Neural progenitor cell (in vitro differentiated cells): ENCODE results near the gene USP31. TPM values are rescaled to one million over a fixed set of nuclear protein-coding genes. Genes with fewer than 3 reads are reported as not detected.

ENCODE experiments used
- DNase-seq: peaks from one replicate; pipeline ENCODE4 v3.0.0-alpha.2; 2016; ENCODE audit warnings: low spot score
- H2AFZ ChIP-seq: fragments of 200-600 bp; sonication (generic); replicated peaks from 2 replicates; pipeline ENCODE4 v1.6.1; 2016; ENCODE audit warnings: antibody characterized with exemption
- H3F3A ChIP-seq: fragments of 200-600 bp; sonication (generic); 2 replicates; pipeline ENCODE4 v1.6.1; 2016; ENCODE audit warnings: antibody characterized with exemption, low read depth
- H3K27ac ChIP-seq: fragments of 200-600 bp; sonication (generic); 2 replicates; pipeline ENCODE4 v1.5.1; 2016; ENCODE audit warnings: mild to moderate bottlenecking
- H3K27me3 ChIP-seq: fragments of 200-600 bp; sonication (generic); 2 replicates; pipeline ENCODE4 v1.6.1; 2016; ENCODE audit warnings: mild to moderate bottlenecking, moderate library complexity
- H3K36me3 ChIP-seq: fragments of 200-600 bp; sonication (generic); 2 replicates; pipeline ENCODE4 v1.5.1; 2016
- H3K4me1 ChIP-seq: fragments of 200-600 bp; sonication (generic); 2 replicates; pipeline ENCODE4 v1.6.1; 2016; ENCODE audit warnings: mixed run types
- H3K4me2 ChIP-seq: fragments of 200-600 bp; sonication (generic); 2 replicates; pipeline ENCODE4 v1.6.1; 2016
- H3K4me3 ChIP-seq: fragments of 200-600 bp; sonication (generic); 2 replicates; pipeline ENCODE4 v1.5.1; 2016
- H3K79me2 ChIP-seq: fragments of 200-600 bp; sonication (generic); 2 replicates; pipeline ENCODE4 v1.6.1; 2016; ENCODE audit warnings: low read depth
- H3K9ac ChIP-seq: fragments of 200-600 bp; sonication (generic); 2 replicates; pipeline ENCODE4 v1.6.1; 2016
- H3K9me3 ChIP-seq: fragments of 200-600 bp; sonication (generic); 2 replicates; pipeline ENCODE4 v1.5.1; 2016; ENCODE audit warnings: low read depth
- H4K20me1 ChIP-seq: fragments of 200-600 bp; sonication (generic); 2 replicates; pipeline ENCODE4 v1.6.1; 2016; ENCODE audit warnings: low read depth
- H3K27ac Mint-ChIP-seq: 3 replicates; pipeline ENCODE4 v1.8.0; 2021; ENCODE audit warnings: mixed read lengths
- H3K27me3 Mint-ChIP-seq: 2 replicates; pipeline ENCODE4 v1.8.0; 2022; ENCODE audit warnings: low read depth, mild to moderate bottlenecking, inconsistent platforms, moderate library complexity, mixed read lengths; ENCODE audit not compliant: insufficient read depth
- H3K36me3 Mint-ChIP-seq: 3 replicates; pipeline ENCODE4 v1.8.0; 2021; ENCODE audit warnings: mixed read lengths
- H3K4me1 Mint-ChIP-seq: 3 replicates; pipeline ENCODE4 v1.8.0; 2021; ENCODE audit warnings: mixed read lengths
- H3K4me3 Mint-ChIP-seq: 3 replicates; pipeline ENCODE4 v1.8.0; 2021; ENCODE audit warnings: mild to moderate bottlenecking, moderate library complexity, mixed read lengths
- H3K9me3 Mint-ChIP-seq: 3 replicates; pipeline ENCODE4 v1.8.0; 2020; ENCODE audit warnings: mixed read lengths
- CTCF ChIP-seq: fragments of 200-600 bp; sonication (generic); IDR thresholded peaks from 2 replicates; pipeline ENCODE4 v1.5.1; 2017; ENCODE audit warnings: antibody characterized with exemption, mild to moderate bottlenecking
- EZH2 ChIP-seq: fragments of 200-600 bp; sonication (generic); IDR thresholded peaks from 2 replicates; pipeline ENCODE4 v1.6.1; 2017; ENCODE audit warnings: antibody characterized with exemption, mild to moderate bottlenecking, moderate library complexity
- EZH2phosphoT487 ChIP-seq: fragments of 200-600 bp; sonication (generic); IDR thresholded peaks from 2 replicates; pipeline ENCODE4 v1.6.1; 2017; ENCODE audit warnings: antibody characterized with exemption
- total RNA-seq: library from RNA; depleted of rRNA; stranded (reverse); fragments of >200 nt; gene quantifications from 2 replicates; pipeline ENCODE4 v1.2.3, GENCODE V29; 2015; ENCODE audit warnings: low replicate concordance

The USP31 gene
- total RNA-seq, 1 donor from 2014 or later = 9.0 TPM

- no peaks in the 10 kb centered on the region for H3K36me3 ChIP-seq
- TF ChIP-seq EZH2phosphoT487 (no peak), CTCF (peak; percentile 90)
- H2AFZ ChIP-seq = no peak overlapping the region
- Mint-ChIP-seq H3K27me3 (peaks cover 2% of the 10 kb centered on the region), H3K4me3 (no peak overlapping the region), H3K27ac (no peak overlapping the region), H3K4me1 (peaks cover 4% of the 10 kb centered on the region), H3K36me3 (peaks cover 2% of the 10 kb centered on the region), H3K9me3 (no peaks in the 10 kb centered on the region)
- peak; percentile 82 for DNase-seq
- H3K79me2 ChIP-seq = no peaks in the 10 kb centered on the region
- no peaks in the 10 kb centered on the region for H3K9me3 ChIP-seq
- H4K20me1 ChIP-seq = no peaks in the 10 kb centered on the region
- peaks cover 8% of the 10 kb centered on the region for H3K4me1 ChIP-seq
- no peaks in the 10 kb centered on the region for H3K27me3 ChIP-seq
- H3K9ac ChIP-seq = no peak overlapping the region
- no peak overlapping the region for H3K4me3 ChIP-seq
- no peaks in the 10 kb centered on the region for H3F3A ChIP-seq
- no peak overlapping the region for H3K27ac ChIP-seq
- no peak overlapping the region for H3K4me2 ChIP-seq
These were observed 88.6 kb downstream of the USP31 start for GRCh38 chr16:23060458-23061320.

- Histone ChIP-seq H3K9ac (no peak overlapping the region), H3K27me3 (no peaks in the 10 kb centered on the region), H3K79me2 (no peaks in the 10 kb centered on the region), H4K20me1 (no peaks in the 10 kb centered on the region), H3K4me3 (no peak overlapping the region), H3K36me3 (no peaks in the 10 kb centered on the region), H3K9me3 (no peaks in the 10 kb centered on the region), H3K27ac (no peak overlapping the region), H3F3A (no peaks in the 10 kb centered on the region), H3K4me2 (no peak overlapping the region), H2AFZ (no peak overlapping the region), H3K4me1 (peaks cover 8% of the 10 kb centered on the region)
- TF ChIP-seq EZH2 (no peak), EZH2phosphoT487 (no peak), CTCF (no peak)
- peaks cover 2% of the 10 kb centered on the region for H3K36me3 Mint-ChIP-seq
- DNase-seq = no peak
- H3K27me3 Mint-ChIP-seq = peaks cover 2% of the 10 kb centered on the region
- peaks cover 4% of the 10 kb centered on the region for H3K4me1 Mint-ChIP-seq
- no peaks in the 10 kb centered on the region for H3K9me3 Mint-ChIP-seq
- H3K27ac Mint-ChIP-seq = no peak overlapping the region
- H3K4me3 Mint-ChIP-seq = no peak overlapping the region
These were observed 89.8 kb downstream of the USP31 start for GRCh38 chr16:23059433-23059832.

- no peaks in the 10 kb centered on the region for H3K36me3 Mint-ChIP-seq
- Histone ChIP-seq H3K79me2 (no peaks in the 10 kb centered on the region), H3K27me3 (no peaks in the 10 kb centered on the region), H2AFZ (no peak overlapping the region), H3K4me1 (peaks cover 8% of the 10 kb centered on the region), H4K20me1 (no peaks in the 10 kb centered on the region), H3K36me3 (no peaks in the 10 kb centered on the region), H3K4me3 (no peak overlapping the region), H3K9me3 (no peaks in the 10 kb centered on the region), H3K27ac (no peak overlapping the region), H3K4me2 (no peak overlapping the region), H3K9ac (no peak overlapping the region), H3F3A (no peaks in the 10 kb centered on the region)
- H3K4me3 Mint-ChIP-seq = no peak overlapping the region
- H3K9me3 Mint-ChIP-seq = no peaks in the 10 kb centered on the region
- H3K27ac Mint-ChIP-seq = no peak overlapping the region
- peaks cover 4% of the 10 kb centered on the region for H3K4me1 Mint-ChIP-seq
- TF ChIP-seq CTCF (no peak), EZH2phosphoT487 (no peak), EZH2 (no peak)
- peaks cover 2% of the 10 kb centered on the region for H3K27me3 Mint-ChIP-seq
- DNase-seq = peak; percentile 11
These were observed 90.7 kb downstream of the USP31 start for GRCh38 chr16:23058576-23058975.
